Measurements from ENCODE around the gene TBC1D10B. TPM values are rescaled to one million over a fixed set of nuclear protein-coding genes. Genes with fewer than 3 reads are reported as not detected.

Gene TBC1D10B
- total and polyA plus RNA-seq, 2 of the 8 experiments (the other 6 are each of a cell fraction or from before 2014, with no cell fraction given) = 15.4 to 28.6 TPM

DNA sequence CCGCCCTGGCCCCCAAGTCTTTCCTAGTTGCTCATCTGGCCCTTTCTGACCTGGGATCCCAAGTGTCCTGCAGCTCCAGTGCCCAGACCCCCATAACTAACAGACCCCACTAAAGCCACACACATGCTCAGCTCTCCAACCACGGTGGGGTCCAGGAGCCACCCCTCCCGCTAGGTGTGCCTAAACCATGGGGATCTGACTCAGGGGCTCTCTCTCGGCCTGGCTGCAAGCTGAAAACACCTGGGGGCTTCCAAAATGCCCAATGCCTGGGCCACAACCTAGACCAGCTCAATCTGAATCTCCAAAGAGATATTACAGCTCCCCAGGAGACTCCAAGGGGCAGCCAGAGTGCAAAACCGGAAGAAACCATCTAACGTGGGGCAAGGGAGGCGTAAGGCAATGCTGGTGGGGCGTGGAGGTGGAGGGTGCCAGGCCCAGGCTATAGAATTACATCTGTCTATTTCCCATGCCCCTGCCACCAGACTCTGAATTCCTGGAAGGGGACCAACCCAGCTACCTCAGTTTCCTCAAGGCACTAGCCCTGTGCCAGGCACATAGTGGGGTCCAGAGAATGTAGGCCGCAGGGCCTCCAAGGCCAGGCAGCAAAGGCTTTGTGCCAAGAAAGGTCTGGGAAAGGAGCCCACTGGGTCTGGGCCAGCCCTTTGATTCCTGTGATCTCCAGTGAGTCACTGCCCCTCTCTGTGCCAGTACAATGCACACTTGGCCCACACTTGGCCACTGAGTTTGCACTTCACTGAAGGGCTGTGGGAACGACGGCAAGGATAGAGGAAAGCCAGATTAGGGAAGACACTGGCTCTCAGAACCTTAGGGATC, 18.5 kb downstream of the TBC1D10B start:
- H3K23me2 ChIP-seq (ENCODE audit: low read depth, low read length) = peaks cover 11% of the 10 kb centered on the region
- H3K79me2 ChIP-seq (ENCODE audit: control insufficient read depth in 1 of 2, insufficient read depth in 2 of 2, low read length in 2 of 2) = peaks cover 0 to 14% of the 10 kb centered on the region in 2 experiments; a peak in 2 of 4 replicates
- no peak overlapping the region for H3K27ac ChIP-seq (ENCODE audit: low read depth, low read length)
- no peak overlapping the region for H2AFZ ChIP-seq (ENCODE audit: low read length)
- H2BK5ac ChIP-seq (ENCODE audit: low read depth, low read length) = no peak overlapping the region
- H3K4me2 ChIP-seq (ENCODE audit: insufficient read depth in 1 of 2, low read depth in 2 of 2, low read length in 2 of 2) = no peak overlapping the region
- no peak overlapping the region for H3K4me3 ChIP-seq (ENCODE audit: extremely low read depth in 1 of 4, insufficient read depth in 2 of 4, low read depth in 3 of 4, low read length in 4 of 4)
- TF ChIP-seq GTF2F1 (IDR thresholded peaks at IDR 0.05; ENCODE audit: borderline replicate concordance, low read depth, low read length) (no peak), TAF7 (optimal IDR thresholded peaks at IDR 0.05; ENCODE audit: borderline replicate concordance, low read depth, low read length) (no peak)
- TF ChIP-seq, protein P1, sequence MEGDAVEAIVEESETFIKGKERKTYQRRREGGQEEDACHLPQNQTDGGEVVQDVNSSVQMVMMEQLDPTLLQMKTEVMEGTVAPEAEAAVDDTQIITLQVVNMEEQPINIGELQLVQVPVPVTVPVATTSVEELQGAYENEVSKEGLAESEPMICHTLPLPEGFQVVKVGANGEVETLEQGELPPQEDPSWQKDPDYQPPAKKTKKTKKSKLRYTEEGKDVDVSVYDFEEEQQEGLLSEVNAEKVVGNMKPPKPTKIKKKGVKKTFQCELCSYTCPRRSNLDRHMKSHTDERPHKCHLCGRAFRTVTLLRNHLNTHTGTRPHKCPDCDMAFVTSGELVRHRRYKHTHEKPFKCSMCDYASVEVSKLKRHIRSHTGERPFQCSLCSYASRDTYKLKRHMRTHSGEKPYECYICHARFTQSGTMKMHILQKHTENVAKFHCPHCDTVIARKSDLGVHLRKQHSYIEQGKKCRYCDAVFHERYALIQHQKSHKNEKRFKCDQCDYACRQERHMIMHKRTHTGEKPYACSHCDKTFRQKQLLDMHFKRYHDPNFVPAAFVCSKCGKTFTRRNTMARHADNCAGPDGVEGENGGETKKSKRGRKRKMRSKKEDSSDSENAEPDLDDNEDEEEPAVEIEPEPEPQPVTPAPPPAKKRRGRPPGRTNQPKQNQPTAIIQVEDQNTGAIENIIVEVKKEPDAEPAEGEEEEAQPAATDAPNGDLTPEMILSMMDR (IDR thresholded peaks at IDR 0.05; ENCODE audit: control extremely low read depth in 1 of 3, insufficient read depth in 1 of 3, low read depth in 1 of 3, low read length in 3 of 3) = no peak
- 93% methylated on average over 11 of the region's 11 CpGs; no CpG with 5 or more reads in 1 of the 2 experiments for WGBS, 2 experiments (ENCODE audit: extremely low coverage in 1 of 2, insufficient coverage in 1 of 2, insufficient read length in 1 of 2, insufficient replicate concordance in 2 of 2, low coverage in 1 of 2, low lambda C conversion rate in 2 of 2, missing lambda C conversion rate in 1 of 2)
- no peak overlapping the region for H2BK20ac ChIP-seq (ENCODE audit: low read length)
- no peak overlapping the region for H2AK5ac ChIP-seq (ENCODE audit: low read depth, low read length)
- no peak for FAIRE-seq
- no peaks in the 10 kb centered on the region for H3K27me3 ChIP-seq (replicated peaks in 1 of 4; ENCODE audit: control insufficient read depth in 3 of 4, extremely low read depth in 1 of 4, insufficient read depth in 3 of 4, low read length in 3 of 4)
- H3K9me3 ChIP-seq (ENCODE audit: insufficient read depth in 2 of 2, low read depth in 1 of 2, low read length in 1 of 2) = no peaks in the 10 kb centered on the region
- no peak for DNase-seq (ENCODE audit: low read depth in 1 of 2, low spot score in 2 of 2)
- no peak overlapping the region for H3K18ac ChIP-seq (ENCODE audit: extremely low read depth, low read length)
- H2BK120ac ChIP-seq (replicated peaks; ENCODE audit: low read depth, low read length) = no peak overlapping the region
- no peak overlapping the region for H2BK12ac ChIP-seq (ENCODE audit: low read depth, low read length)
- H4K20me1 ChIP-seq (replicated peaks in 1 of 2; ENCODE audit: control insufficient read depth in 1 of 2, insufficient read depth in 2 of 2, low read length in 2 of 2) = peaks cover 0 to 3% of the 10 kb centered on the region in 2 experiments
- no peak overlapping the region for H3K14ac ChIP-seq (ENCODE audit: insufficient read length)
- H4K91ac ChIP-seq (replicated peaks; ENCODE audit: insufficient read length, low read length) = no peak overlapping the region
- H3K9ac ChIP-seq (replicated peaks in 1 of 4; ENCODE audit: extremely low read depth in 1 of 4, low read depth in 3 of 4, low read length in 3 of 4) = no peak overlapping the region
- ChIA-PET CTCF (ENCODE audit: partially characterized antibody) (interaction anchor here (0.9 to 1.0 kb wide), 2 partner anchors 8 to 58 kb away, joined by 3 read pairs; no protein-coding TSS in a partner anchor), POLR2A (ENCODE audit: partially characterized antibody) (interaction anchor here (0.6 to 6.1 kb wide), 4 partner anchors 10 to 44 kb away, joined by 3 to 47 read pairs (median 4); partner anchors contain the start of gene ZNF48)
- H3K4me1 ChIP-seq (replicated peaks in 1 of 4; ENCODE audit: control insufficient read depth in 3 of 4, insufficient read depth in 4 of 4, low read length in 3 of 4) = peaks cover 0 to 12% (median 5%) of the 10 kb centered on the region in 4 experiments; a peak in 5 of 7 replicates
- no peak overlapping the region for H3K23ac ChIP-seq (ENCODE audit: insufficient read length)
- H3K79me1 ChIP-seq (ENCODE audit: low read depth, low read length) = no peaks in the 10 kb centered on the region; the same call in 1 of the 2 replicates
- no peak overlapping the region for H2BK15ac ChIP-seq (ENCODE audit: low read length)
- no peak overlapping the region for H4K8ac ChIP-seq (ENCODE audit: extremely low read depth, insufficient read depth, low read length)
- H3K4ac ChIP-seq (replicated peaks; ENCODE audit: insufficient read length, low read depth, low read length) = no peak overlapping the region
- peaks cover 11 to 37% (median 31%) of the 10 kb centered on the region in 4 experiments for H3K36me3 ChIP-seq (ENCODE audit: control insufficient read depth in 2 of 4, insufficient read depth in 4 of 4, low read length in 3 of 4)
- H3K56ac ChIP-seq (replicated peaks; ENCODE audit: insufficient read length, low read depth, low read length) = no peak overlapping the region
- H4K5ac ChIP-seq (ENCODE audit: insufficient read length, low read depth, low read length) = no peak overlapping the region
